HS-5 (cell line): ENCODE measurements around the gene NEUROD1.
"Not testable (repeated sequence)": the region's sequence is repeated elsewhere in the genome, so short reads cannot be mapped to it uniquely, and the experiment has no call there.

Source experiments
- DNase-seq: peaks from one replicate; pipeline ENCODE4 v3.0.0-alpha.2; 2012; ENCODE audit warnings: low read depth

Gene NEUROD1

GRCh38 chr2:181680055-181680936 lies at the start of gene NEUROD1:
NEUROD1 (minus strand) TSS chr2:181680517; CDS start chr2:181678860, 1,657 bp downstream.
- no peak for DNase-seq

- DNase-seq, result no peak
Observed at GRCh38 chr2:181725476-181725875, 45.2 kb upstream of the NEUROD1 start.

- no peak for DNase-seq
Observed at GRCh38 chr2:181724662-181725061, 44.3 kb upstream of the NEUROD1 start.

GRCh38 chr2:181723731-181724130 lies 43.4 kb upstream of the NEUROD1 start:
- DNase-seq, result no peak

GRCh38 chr2:181715033-181715630 lies 34.8 kb upstream of the NEUROD1 start:
- peak; percentile 67 for DNase-seq

- not testable (repeated sequence) for DNase-seq
Observed at GRCh38 chr2:181711051-181711450, 30.7 kb upstream of the NEUROD1 start.

GRCh38 chr2:181702519-181702918 lies 22.2 kb upstream of the NEUROD1 start:
- not testable (repeated sequence) for DNase-seq

- DNase-seq, result no peak
Observed at GRCh38 chr2:181698223-181698622, 17.9 kb upstream of the NEUROD1 start.

- DNase-seq, result no peak
Observed at GRCh38 chr2:181697571-181697970, 17.3 kb upstream of the NEUROD1 start.

- no peak for DNase-seq
Observed at GRCh38 chr2:181697126-181697525, 16.8 kb upstream of the NEUROD1 start.

GRCh38 chr2:181694271-181694670 lies 14.0 kb upstream of the NEUROD1 start:
- no peak for DNase-seq

GRCh38 chr2:181690860-181691259 lies 10.5 kb upstream of the NEUROD1 start:
- DNase-seq, result no peak

- DNase-seq, result no peak
Observed at GRCh38 chr2:181686576-181687185, 6.4 kb upstream of the NEUROD1 start.

- no peak for DNase-seq
Observed at GRCh38 chr2:181685150-181685688, 4.9 kb upstream of the NEUROD1 start.

GRCh38 chr2:181684454-181685149 lies 4.3 kb upstream of the NEUROD1 start:
- no peak for DNase-seq

GRCh38 chr2:181683518-181684453 lies 3.5 kb upstream of the NEUROD1 start:
- peak; percentile 37 for DNase-seq

- no peak for DNase-seq
Observed at GRCh38 chr2:181682795-181683517, 2.6 kb upstream of the NEUROD1 start.

- no peak for DNase-seq
Observed at GRCh38 chr2:181682026-181682789, 1.9 kb upstream of the NEUROD1 start.
